NB4 (cell line): Measurements from ENCODE around the gene COL5A1.

Source experiments
- CTCF ChIP-seq: IDR thresholded peaks from one replicate; pipeline ENCODE4 v1.5.1; 2012; ENCODE audit warnings: low read depth, low read length
- MAX ChIP-seq: IDR thresholded peaks from 2 replicates; pipeline ENCODE4 v1.6.1; 2011; ENCODE audit warnings: low read depth, low read length
- POLR2A ChIP-seq: IDR thresholded peaks from 2 replicates; pipeline ENCODE4 v1.6.1; 2011; ENCODE audit warnings: mild to moderate bottlenecking; ENCODE audit not compliant: insufficient read length; ENCODE audit errors: extremely low read depth

- TF ChIP-seq CTCF (no peak), POLR2A (no peak), MAX (no peak)
Measured at GRCh38 chr9:134595014-134595413, 46.6 kb upstream of the COL5A1 start.
